ENCODE data around the gene NGF.

DNA sequence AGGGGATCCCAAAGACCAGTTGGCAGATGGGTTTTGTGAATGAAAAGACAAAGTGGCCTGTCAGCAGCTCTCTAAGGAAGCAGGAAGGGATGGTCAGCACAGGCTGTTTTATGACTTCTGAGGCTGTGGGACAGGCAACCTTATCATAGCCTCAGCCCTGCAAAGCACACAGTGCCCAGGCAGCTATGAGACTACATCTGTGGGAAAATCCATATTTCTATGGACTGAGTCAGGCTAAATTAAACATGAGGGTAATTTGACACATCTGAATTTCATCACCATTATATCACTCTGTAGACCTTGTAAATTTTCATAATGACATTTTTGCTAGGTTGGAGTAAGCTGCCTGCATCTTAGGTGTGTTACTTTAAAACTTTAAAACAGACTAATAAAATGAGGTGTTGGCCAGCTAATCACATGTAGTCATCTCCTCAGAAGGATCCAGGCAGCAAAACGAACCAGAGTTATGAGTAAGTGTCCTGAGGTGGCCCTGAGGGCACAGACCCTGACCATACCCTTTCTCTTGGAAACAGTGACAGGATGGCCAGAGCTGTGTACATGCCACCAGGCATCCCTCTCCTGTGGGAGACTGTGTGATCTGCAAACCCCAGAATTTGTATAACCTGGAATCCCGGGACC, 14.6 kb downstream of the NGF start:
- TF ChIP-seq POLR2AphosphoS5 (IDR thresholded peaks at IDR 0.05; ENCODE audit: low read depth, low read length), result no peak
- no peak for TF ChIP-seq TAF1 (IDR thresholded peaks at IDR 0.05; ENCODE audit: borderline replicate concordance, insufficient read depth, low read length)

Measured in PFSK-1 (cell line).